Heart right ventricle (tissue), 16 donors: ENCODE measurements around the gene AMIGO1. TPM values are rescaled to one million over a fixed set of nuclear protein-coding genes. Genes with fewer than 3 reads are reported as not detected.

Source experiments
- ATAC-seq, 8 donors: fragments of 200-7000 bp; cut with Tn5 transposase; one replicate each; pipeline ENCODE4 v1.9.1; 2020; ENCODE audit warnings: mild to moderate bottlenecking in 8 of 8, moderate library complexity in 8 of 8, moderate number of reproducible peaks in 1 of 8
- DNase-seq, 2 donors: peaks; one replicate each; pipeline ENCODE4 v3.0.0-alpha.2; 2020
- H3K27ac ChIP-seq, 10 donors: fragments of 200-600 bp; sonication (generic) in 2 of 10; one replicate each; pipeline versions ENCODE4 v1.5.0 to v1.8.0; 2020 to 2022; ENCODE audit warnings: mild to moderate bottlenecking in 3 of 10
- H3K27me3 ChIP-seq, 7 donors: fragments of 200-600 bp; one replicate each; pipeline ENCODE4 v1.8.0; 2021 to 2022; ENCODE audit warnings: mild to moderate bottlenecking in 2 of 7
- H3K36me3 ChIP-seq, 9 donors: fragments of 200-600 bp; sonication (generic) in 1 of 9; one replicate each; pipeline versions ENCODE4 v1.5.0 to v1.8.0; 2020 to 2022; ENCODE audit warnings: mild to moderate bottlenecking in 2 of 9
- H3K4me1 ChIP-seq, 9 donors: fragments of 200-600 bp; sonication (generic) in 1 of 9; one replicate each; pipeline versions ENCODE4 v1.5.0 to v1.8.0; 2020 to 2022; ENCODE audit warnings: mild to moderate bottlenecking in 4 of 9
- H3K4me3 ChIP-seq, 10 donors: fragments of 200-600 bp; sonication (generic) in 2 of 10; one replicate each; pipeline versions ENCODE4 v1.5.0 to v1.8.0; 2020 to 2022; ENCODE audit warnings: mild to moderate bottlenecking in 7 of 10, moderate library complexity in 2 of 10
- H3K9me3 ChIP-seq, 11 donors: fragments of 200-600 bp in 10 of 11; sonication (generic) in 2 of 11; one replicate each; pipeline versions ENCODE4 v1.5.0 to v1.8.0; 2013 to 2022; ENCODE audit warnings: mild to moderate bottlenecking in 2 of 11, control low read depth in 1 of 11, moderate library complexity in 1 of 11
- WGBS, 2 donors: extraction: QIAGEN DNeasy Blood & Tissue Kit; methylation state at CpG; one replicate each; pipeline ENCODE4 v1.1.7; 2013; ENCODE audit warnings: inconsistent platforms in 1 of 2; 5-methylcytosine and 5-hydroxymethylcytosine counted together
- intact Hi-C, 10 donors: fragments of 100-400 bp; cut with DNase I; formaldehyde crosslinking; loops; one replicate each; pipeline versions ENCODE4 v1.11.1 to v1.14.2; 2022
- polyA plus RNA-seq, 2 donors: library from polyadenylated mRNA; stranded (reverse); fragments of 200-250 nt; gene quantifications; one replicate each; pipeline ENCODE4 v1.2.3, GENCODE V29; 2013
- total RNA-seq, 10 donors: library from RNA; stranded (reverse); fragmentation: NEBNext Ultra II Directional in 3 of 10; extraction: Animal tissue kit (Norgen Biotek cat#: 25700) in 3 of 10; gene quantifications; one replicate each; pipeline versions ENCODE4 v1.2.1 to v1.2.4, GENCODE V29; 2021 to 2023
- TF ChIP-seq, protein P1 (sequence below), 9 donors: fragments of 200-600 bp; sonication (generic) in 2 of 9; IDR thresholded peaks; one replicate each; pipeline versions ENCODE4 v1.5.0 to v1.8.0; 2021 to 2022; ENCODE audit warnings: antibody characterized with exemption in 9 of 9, mild to moderate bottlenecking in 5 of 9, moderate library complexity in 1 of 9
- donor health status: Arrhythmogenic right ventricular cardiomyopathy.
- donor health status: ischemic (EF 13 %, LVEDD 7.1; RV severe dilation, severe dysfunction).
- donor health status: healthy with polysubstance abuse.
- donor health status: DM: no; HTN: yes; CAD: no.
- donor health status: DM: no; HTN: no; CAD: no.
- donor health status: ischemic (EF 25% LVEDD 6.9; RV normal size, moderate dysfunction).
- donor health status: ischemic (EF 25% LVEDD 5.7; RV mildly dilated, moderate dysfunction).
- donor health status: healthy.
- donor health status: DM: yes; HTN: yes; CAD: no.
- donor health status: Ischemic cardiomyopathy.
- donor health status: ischemic (EF 35%, LVEDD 5.7; RV mildly dilated, moderate dysfunction).
- donor health status: nonischemic (EF 11% LVEDD 7.7; RV severe dilation, severe dysfunction).
- donor health status: DM: yes; HTN: yes; CAD: no.
- donor health status: PGD.
- donor health status: ischemic (EF 29% LVEDD 5.4; RV normal size, mild dysfunction).
- donor health status: nonischemic (EF 23%, LVEDD 6.1; RV moderate dilation, normal function).

AMIGO1 gene
- total and polyA plus RNA-seq, 12 donors = 2.8 to 16.6 (median 14.5) TPM

DNA sequence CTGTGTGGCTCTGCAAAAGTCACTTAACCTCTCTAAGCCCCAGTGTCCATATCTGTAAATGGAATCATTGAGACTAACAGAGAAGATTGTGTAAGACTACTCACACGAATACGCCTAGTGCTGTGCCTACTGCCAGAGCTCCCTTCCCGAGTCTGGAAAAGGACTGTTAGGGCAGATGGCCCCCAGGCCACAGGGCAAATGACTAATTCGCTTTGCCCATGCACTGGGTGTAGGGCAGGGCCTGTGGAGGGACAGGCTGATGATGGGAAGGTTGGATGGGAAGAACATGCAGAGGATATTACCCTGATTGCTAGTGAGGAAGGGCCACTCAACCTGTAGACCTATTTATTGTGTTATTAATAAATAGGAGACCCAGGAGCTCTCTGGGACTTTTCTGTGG, 26.0 kb upstream of the AMIGO1 start:
- ATAC-seq = peak in 1 of 8 donors; percentile 3
- DNase-seq = no peak

DNA sequence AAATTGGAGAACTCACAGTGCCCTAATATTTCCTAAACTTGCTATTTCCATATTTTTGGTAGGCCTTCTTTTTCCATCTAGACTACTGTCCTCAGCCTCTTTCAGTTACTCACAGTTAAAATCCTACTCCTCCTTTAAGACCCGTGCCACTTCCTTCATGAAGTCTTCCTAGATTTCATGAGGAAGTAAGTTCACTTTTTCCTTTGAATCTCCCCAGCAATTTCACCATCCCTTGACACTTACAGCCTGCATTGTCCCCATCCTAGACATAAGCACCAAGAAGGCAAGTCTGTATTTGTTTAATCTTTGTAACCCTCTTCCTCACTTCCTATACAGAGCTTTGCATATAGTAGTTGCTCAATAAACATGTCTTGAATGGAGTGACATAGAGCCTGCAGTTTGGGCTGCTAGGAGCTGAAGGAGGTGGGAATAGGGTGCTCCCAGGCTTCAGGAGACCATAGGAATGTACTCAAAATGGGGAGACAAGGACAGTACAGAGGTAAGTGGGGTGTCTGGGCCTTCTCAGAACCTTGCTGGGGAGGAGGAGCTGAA, 24.9 kb upstream of the AMIGO1 start:
- peaks cover 9 to 65% (median 36%) of the 10 kb centered on the region in 9 donors for H3K4me1 ChIP-seq
- H3K36me3 ChIP-seq = no peaks in the 10 kb centered on the region
- no peaks in the 10 kb centered on the region for H3K9me3 ChIP-seq
- TF ChIP-seq, protein P1, sequence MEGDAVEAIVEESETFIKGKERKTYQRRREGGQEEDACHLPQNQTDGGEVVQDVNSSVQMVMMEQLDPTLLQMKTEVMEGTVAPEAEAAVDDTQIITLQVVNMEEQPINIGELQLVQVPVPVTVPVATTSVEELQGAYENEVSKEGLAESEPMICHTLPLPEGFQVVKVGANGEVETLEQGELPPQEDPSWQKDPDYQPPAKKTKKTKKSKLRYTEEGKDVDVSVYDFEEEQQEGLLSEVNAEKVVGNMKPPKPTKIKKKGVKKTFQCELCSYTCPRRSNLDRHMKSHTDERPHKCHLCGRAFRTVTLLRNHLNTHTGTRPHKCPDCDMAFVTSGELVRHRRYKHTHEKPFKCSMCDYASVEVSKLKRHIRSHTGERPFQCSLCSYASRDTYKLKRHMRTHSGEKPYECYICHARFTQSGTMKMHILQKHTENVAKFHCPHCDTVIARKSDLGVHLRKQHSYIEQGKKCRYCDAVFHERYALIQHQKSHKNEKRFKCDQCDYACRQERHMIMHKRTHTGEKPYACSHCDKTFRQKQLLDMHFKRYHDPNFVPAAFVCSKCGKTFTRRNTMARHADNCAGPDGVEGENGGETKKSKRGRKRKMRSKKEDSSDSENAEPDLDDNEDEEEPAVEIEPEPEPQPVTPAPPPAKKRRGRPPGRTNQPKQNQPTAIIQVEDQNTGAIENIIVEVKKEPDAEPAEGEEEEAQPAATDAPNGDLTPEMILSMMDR (IDR thresholded peaks at IDR 0.05) = no peak
- intact Hi-C loops = loop anchor here in 7 of 10 donors (5.0 to 10.0 kb wide), 5 partner anchors 107 to 272 kb away; partner anchors contain the start of genes PSMA5 (in 4 of the 7) and PSRC1 (in 1 of the 7)
- H3K4me3 ChIP-seq = no peak overlapping the region
- peak overlapping the region in 5 of 10 donors; percentile 49 to 88 (median 86) for H3K27ac ChIP-seq
- ATAC-seq (no peak), DNase-seq (no peak)
- no peaks in the 10 kb centered on the region for H3K27me3 ChIP-seq
- 79 to 91% methylated on average over 1 of the region's 1 CpG for WGBS, 2 donors

More for the DNA sequence above, 26.0 kb upstream of the AMIGO1 start:
- peaks cover 9 to 58% (median 32%) of the 10 kb centered on the region in 9 donors for H3K4me1 ChIP-seq
- no peaks in the 10 kb centered on the region for H3K9me3 ChIP-seq
- H3K27ac ChIP-seq = peak overlapping the region in 8 of 10 donors; percentile 49 to 88 (median 78)
- WGBS, 2 donors = 46 to 59% methylated on average over 4 of the region's 4 CpGs
- H3K4me3 ChIP-seq = peak overlapping the region in 1 of 10 donors; percentile 7
- intact Hi-C loops = loop anchor here in 1 of 10 donors (10.0 kb wide), 1 partner anchor 271 kb away; no protein-coding TSS in a partner anchor
- no peaks in the 10 kb centered on the region for H3K36me3 ChIP-seq
- TF ChIP-seq, protein P1 (IDR thresholded peaks at IDR 0.05) = no peak
- H3K27me3 ChIP-seq = no peaks in the 10 kb centered on the region

DNA sequence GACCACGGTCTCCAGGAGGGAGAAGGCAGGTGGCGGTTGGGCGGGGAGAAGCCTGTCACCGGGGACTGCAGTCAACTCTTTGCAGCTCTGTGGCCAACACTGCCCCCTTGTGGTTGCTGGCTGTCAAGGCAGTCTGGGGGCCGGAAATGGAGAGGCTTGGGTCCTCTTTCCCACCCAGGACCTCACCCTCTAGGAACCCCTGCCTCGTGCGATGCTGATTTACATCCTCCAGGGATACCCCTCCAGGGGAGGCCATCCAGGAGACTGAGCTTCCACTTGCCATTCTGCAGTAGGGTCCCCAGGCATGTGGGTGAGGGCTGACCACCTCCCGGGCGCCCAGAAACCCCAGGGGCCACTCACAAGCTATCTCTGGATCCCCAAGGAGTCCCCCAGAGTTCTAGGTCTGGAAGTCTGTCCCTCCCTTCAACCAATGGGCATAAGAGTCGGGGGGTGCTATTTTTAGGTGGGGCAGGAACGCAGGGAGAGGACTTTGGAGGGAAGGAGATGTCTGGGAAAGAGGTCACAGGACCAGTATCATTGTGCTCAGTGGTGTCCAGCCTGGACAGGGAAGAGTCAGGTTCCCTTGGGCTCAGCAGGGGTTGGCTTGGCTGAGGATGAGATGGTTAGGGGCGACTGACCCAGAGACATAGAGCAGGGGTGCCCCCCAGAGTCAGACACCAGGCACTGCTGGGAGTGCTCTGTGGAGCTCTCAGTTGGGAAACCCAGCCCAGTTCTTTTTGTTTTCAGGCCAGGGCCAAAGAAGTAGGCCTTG, 23.0 kb upstream of the AMIGO1 start:
- peak overlapping the region in 7 of 10 donors; percentile 14 to 39 (median 30) for H3K4me3 ChIP-seq
- ATAC-seq = peak; percentile 70 to 88 (median 78)
- peak overlapping the region in 9 of 10 donors; percentile 15 to 80 (median 63) for H3K27ac ChIP-seq
- H3K36me3 ChIP-seq = no peaks in the 10 kb centered on the region
- TF ChIP-seq, protein P1 (IDR thresholded peaks at IDR 0.05) = peak; percentile 87 to 98 (median 93)
- 10 to 13% methylated on average over 12 of the region's 12 CpGs for WGBS, 2 donors
- H3K9me3 ChIP-seq = no peaks in the 10 kb centered on the region
- peaks cover 9 to 64% (median 36%) of the 10 kb centered on the region in 9 donors for H3K4me1 ChIP-seq
- intact Hi-C loops = loop anchor here in 9 of 10 donors (1.0 to 10.0 kb wide), 11 partner anchors 34 to 270 kb away; partner anchors contain the start of genes PSMA5 (in 4 of the 9), CYB561D1 (in 2 of the 9) and PSRC1 (in 1 of the 9)
- H3K27me3 ChIP-seq = no peaks in the 10 kb centered on the region
- peak; percentile 86 to 87 for DNase-seq

DNA sequence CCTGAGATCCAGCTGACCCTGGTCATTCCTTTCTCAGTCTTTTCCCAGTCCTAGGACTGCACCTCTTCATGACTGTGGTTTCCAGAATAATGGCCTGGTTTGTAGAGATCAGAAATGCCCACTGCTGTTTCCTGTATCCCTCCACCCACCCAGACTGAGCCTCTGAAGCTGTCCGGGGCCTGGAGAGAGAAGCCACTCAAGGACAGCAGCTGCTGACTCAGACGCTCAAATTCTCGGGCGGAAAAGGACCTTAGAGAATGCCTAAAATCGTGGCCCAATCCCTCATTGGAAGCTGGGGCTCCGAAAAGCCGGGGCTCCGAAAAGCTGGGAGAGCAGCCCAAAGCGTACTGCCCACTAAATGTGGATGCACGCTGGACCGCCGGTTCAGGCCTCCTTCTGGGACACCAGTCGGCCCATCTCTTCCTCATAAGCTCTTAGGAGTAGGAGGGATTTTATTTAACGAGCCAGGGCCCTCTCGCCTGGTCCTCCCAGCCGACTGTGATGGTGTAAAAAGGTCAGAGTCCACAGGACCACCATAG, 22.4 kb upstream of the AMIGO1 start:
- Histone ChIP-seq H3K27ac (peak overlapping the region in 4 of 10 donors; percentile 3 to 80 (median 69)), H3K9me3 (no peaks in the 10 kb centered on the region), H3K4me3 (peak overlapping the region in 6 of 10 donors; percentile 14 to 39 (median 28)), H3K36me3 (no peaks in the 10 kb centered on the region), H3K27me3 (no peaks in the 10 kb centered on the region), H3K4me1 (peaks cover 9 to 57% (median 34%) of the 10 kb centered on the region in 9 donors)
- intact Hi-C loops = loop anchor here (1.0 to 10.0 kb wide), 12 partner anchors 34 to 270 kb away; partner anchors contain the start of genes PSMA5 (in 4 of the 10), CYB561D1 (in 2 of the 10) and PSRC1 (in 1 of the 10)
- WGBS, 2 donors = 51 to 61% methylated on average over 16 of the region's 16 CpGs
- no peak for DNase-seq
- TF ChIP-seq, protein P1 (IDR thresholded peaks at IDR 0.05) = no peak
- ATAC-seq = no peak
